Epithelial cell of alveolus of lung (primary cell): ENCODE results near the gene VWA8. TPM values are rescaled to one million over a fixed set of nuclear protein-coding genes. Genes with fewer than 3 reads are reported as not detected.

Experiments used
- total RNA-seq: library from RNA; depleted of rRNA; stranded (reverse); fragments of >200 nt; gene quantifications from 2 replicates; pipeline ENCODE4 v1.2.1, GENCODE V29; 2015

The VWA8 gene
- 8.2 and 14.6 TPM in 2 replicates for total RNA-seq

DNA sequence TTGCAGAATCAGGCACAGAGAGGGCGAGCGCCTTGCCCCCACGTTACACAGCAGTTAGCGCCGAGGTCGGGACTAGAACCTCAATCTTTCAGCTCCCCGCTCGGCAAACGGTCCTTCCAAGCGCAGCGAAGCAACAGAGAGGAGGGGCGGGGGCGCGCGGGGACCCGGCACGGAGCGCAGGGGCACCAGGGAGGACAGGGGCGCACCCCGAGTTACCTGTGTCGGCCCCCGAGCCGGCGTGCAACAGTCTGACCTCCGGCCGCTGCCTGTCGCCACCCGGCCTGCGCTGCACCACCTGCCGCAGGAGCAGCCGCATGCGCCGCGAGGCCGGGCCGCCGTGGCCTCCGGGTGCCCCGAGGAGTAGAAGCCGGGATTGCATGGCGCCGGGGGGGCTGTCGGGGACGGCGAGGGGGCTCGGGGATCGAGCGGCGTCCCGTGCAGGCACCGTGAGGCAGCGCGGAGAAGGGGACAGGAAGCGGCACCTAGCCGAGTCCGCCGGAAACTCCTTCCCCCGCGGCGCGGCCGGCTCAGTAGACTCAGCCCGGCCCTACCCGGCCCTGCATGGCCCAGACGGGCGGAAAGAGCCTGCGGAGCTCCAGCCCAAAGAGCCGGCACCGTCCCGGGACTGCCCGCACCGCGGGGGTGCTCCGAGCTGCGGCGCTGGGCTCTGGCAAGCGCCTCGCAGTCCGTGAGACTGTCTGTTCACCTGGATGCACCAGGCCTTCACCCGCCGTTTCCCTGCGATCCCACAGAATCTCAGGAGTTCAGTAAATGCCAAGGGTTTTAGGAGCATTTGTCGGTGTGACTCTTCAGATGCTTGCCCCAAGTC is at the start of gene VWA8:
TSS of gene VWA8 (minus strand) at position 473 of the 829 bp plus-strand sequence. CDS start at position 379, 94 bp downstream.

Other genes starting within 250 kb of the VWA8 start
- 2.6 and 7.8 TPM in 2 replicates for gene DGKH, start 87.5 kb upstream of the VWA8 start, total RNA-seq